IPS-NIHi7 (cell line): ENCODE results near the gene AICDA.

Experiments used
- DNase-seq: peaks from one replicate; pipeline ENCODE4 v3.0.0; 2012; ENCODE audit warnings: mixed read lengths; ENCODE audit errors: extremely low spot score

The AICDA gene

GRCh38 chr12:8554451-8555195, 58.0 kb downstream of the AICDA start:
- peak; percentile 20 for DNase-seq

GRCh38 chr12:8553088-8553627, 59.5 kb downstream of the AICDA start:
- DNase-seq: peak; percentile 41
